Activated naive CD8-positive, alpha-beta T cell (primary cell): ENCODE results near the gene CLCN2.

Experiments used
- H3K27ac Mint-ChIP-seq: one replicate; pipeline ENCODE4 v1.8.0; 2021; ENCODE audit warnings: mixed read lengths
- H3K27me3 Mint-ChIP-seq: one replicate; pipeline ENCODE4 v1.8.0; 2021; ENCODE audit warnings: mixed read lengths
- H3K36me3 Mint-ChIP-seq: one replicate; pipeline ENCODE4 v1.8.0; 2021; ENCODE audit warnings: mixed read lengths
- H3K4me1 Mint-ChIP-seq: one replicate; pipeline ENCODE4 v1.8.0; 2021; ENCODE audit warnings: low read depth, mixed read lengths
- H3K4me3 Mint-ChIP-seq: one replicate; pipeline ENCODE4 v1.8.0; 2021; ENCODE audit warnings: mild to moderate bottlenecking, mixed read lengths
- H3K9me3 Mint-ChIP-seq: one replicate; pipeline ENCODE4 v1.8.0; 2021; ENCODE audit warnings: low read depth, mixed read lengths

The CLCN2 gene

GRCh38 chr3:184384856-184385422 is 23.5 kb upstream of the CLCN2 start:
- H3K9me3 Mint-ChIP-seq = no peaks in the 10 kb centered on the region
- H3K36me3 Mint-ChIP-seq = no peaks in the 10 kb centered on the region
- no peak overlapping the region for H3K27ac Mint-ChIP-seq
- H3K4me1 Mint-ChIP-seq = peaks cover 2% of the 10 kb centered on the region
- H3K27me3 Mint-ChIP-seq = peaks cover 11% of the 10 kb centered on the region
- H3K4me3 Mint-ChIP-seq = no peak overlapping the region

GRCh38 chr3:184384342-184384741 is 22.9 kb upstream of the CLCN2 start:
- H3K27ac Mint-ChIP-seq = no peak overlapping the region
- no peaks in the 10 kb centered on the region for H3K9me3 Mint-ChIP-seq
- H3K36me3 Mint-ChIP-seq = no peaks in the 10 kb centered on the region
- H3K27me3 Mint-ChIP-seq = peaks cover 12% of the 10 kb centered on the region
- peaks cover 2% of the 10 kb centered on the region for H3K4me1 Mint-ChIP-seq
- no peak overlapping the region for H3K4me3 Mint-ChIP-seq

- Mint-ChIP-seq H3K36me3 (no peaks in the 10 kb centered on the region), H3K27me3 (peaks cover 19% of the 10 kb centered on the region), H3K4me1 (peaks cover 5% of the 10 kb centered on the region), H3K27ac (no peak overlapping the region), H3K9me3 (no peaks in the 10 kb centered on the region), H3K4me3 (no peak overlapping the region)
Measured at GRCh38 chr3:184383033-184383740, 21.8 kb upstream of the CLCN2 start.

- no peaks in the 10 kb centered on the region for H3K9me3 Mint-ChIP-seq
- H3K4me1 Mint-ChIP-seq = peaks cover 5% of the 10 kb centered on the region
- peaks cover 19% of the 10 kb centered on the region for H3K27me3 Mint-ChIP-seq
- H3K4me3 Mint-ChIP-seq = no peak overlapping the region
- H3K27ac Mint-ChIP-seq = no peak overlapping the region
- H3K36me3 Mint-ChIP-seq = no peaks in the 10 kb centered on the region
Measured at GRCh38 chr3:184382326-184383032, 21.1 kb upstream of the CLCN2 start.

- H3K4me3 Mint-ChIP-seq = peak overlapping the region; percentile 82
- peaks cover 19% of the 10 kb centered on the region for H3K27me3 Mint-ChIP-seq
Measured at GRCh38 chr3:184381261-184382224, 20.1 kb upstream of the CLCN2 start.

GRCh38 chr3:184380627-184381260 is 19.3 kb upstream of the CLCN2 start:
- no peak overlapping the region for H3K27ac Mint-ChIP-seq
- H3K4me3 Mint-ChIP-seq = peak overlapping the region; percentile 82
- no peaks in the 10 kb centered on the region for H3K9me3 Mint-ChIP-seq
- peaks cover 19% of the 10 kb centered on the region for H3K27me3 Mint-ChIP-seq
- H3K36me3 Mint-ChIP-seq = no peaks in the 10 kb centered on the region
- peaks cover 5% of the 10 kb centered on the region for H3K4me1 Mint-ChIP-seq

More at GRCh38 chr3:184381261-184382224, 20.1 kb upstream of the CLCN2 start:
- Mint-ChIP-seq H3K27ac (no peak overlapping the region), H3K4me1 (peaks cover 5% of the 10 kb centered on the region), H3K9me3 (no peaks in the 10 kb centered on the region), H3K36me3 (no peaks in the 10 kb centered on the region)

GRCh38 chr3:184380185-184380626 is 18.8 kb upstream of the CLCN2 start:
- no peaks in the 10 kb centered on the region for H3K36me3 Mint-ChIP-seq
- no peak overlapping the region for H3K4me3 Mint-ChIP-seq
- peaks cover 5% of the 10 kb centered on the region for H3K4me1 Mint-ChIP-seq
- H3K27ac Mint-ChIP-seq = no peak overlapping the region
- peaks cover 17% of the 10 kb centered on the region for H3K27me3 Mint-ChIP-seq
- no peaks in the 10 kb centered on the region for H3K9me3 Mint-ChIP-seq

- Mint-ChIP-seq H3K4me3 (peak within 1 kb of the TSS; percentile 82), H3K9me3 (no peaks in the 10 kb centered on the region), H3K27ac (no peak within 1 kb of the TSS), H3K27me3 (peaks cover 15% of the 10 kb centered on the region), H3K4me1 (peaks cover 5% of the 10 kb centered on the region), H3K36me3 (no peaks in the 10 kb centered on the region)
Measured at GRCh38 chr3:184379358-184380184, 18.2 kb upstream of the CLCN2 start, which contains the start of gene CHRD. TSS of gene CHRD (plus strand) at chr3:184380054. CDS start at chr3:184380319, 265 bp downstream.

GRCh38 chr3:184378651-184379357 is 17.4 kb upstream of the CLCN2 start:
- no peaks in the 10 kb centered on the region for H3K36me3 Mint-ChIP-seq
- peaks cover 10% of the 10 kb centered on the region for H3K27me3 Mint-ChIP-seq
- peaks cover 5% of the 10 kb centered on the region for H3K4me1 Mint-ChIP-seq
- H3K4me3 Mint-ChIP-seq = peak overlapping the region; percentile 80
- H3K27ac Mint-ChIP-seq = no peak overlapping the region
- no peaks in the 10 kb centered on the region for H3K9me3 Mint-ChIP-seq

- H3K27me3 Mint-ChIP-seq = peaks cover 10% of the 10 kb centered on the region
- no peak within 1 kb of the TSS for H3K27ac Mint-ChIP-seq
- H3K9me3 Mint-ChIP-seq = no peaks in the 10 kb centered on the region
- peak within 1 kb of the TSS; percentile 80 for H3K4me3 Mint-ChIP-seq
- H3K36me3 Mint-ChIP-seq = no peaks in the 10 kb centered on the region
- H3K4me1 Mint-ChIP-seq = peaks cover 5% of the 10 kb centered on the region
Measured at GRCh38 chr3:184377882-184378445, 16.6 kb upstream of the CLCN2 start, which contains the start of gene THPO. TSS of gene THPO (minus strand) at chr3:184378207. CDS start at chr3:184376259, 1,948 bp downstream.

GRCh38 chr3:184377374-184377773 is 16.0 kb upstream of the CLCN2 start:
- H3K9me3 Mint-ChIP-seq = no peaks in the 10 kb centered on the region
- no peaks in the 10 kb centered on the region for H3K36me3 Mint-ChIP-seq
- peaks cover 5% of the 10 kb centered on the region for H3K4me1 Mint-ChIP-seq
- H3K4me3 Mint-ChIP-seq = no peak overlapping the region
- H3K27me3 Mint-ChIP-seq = peaks cover 10% of the 10 kb centered on the region
- no peak overlapping the region for H3K27ac Mint-ChIP-seq

GRCh38 chr3:184375747-184376461 is 14.5 kb upstream of the CLCN2 start:
- Mint-ChIP-seq H3K36me3 (no peaks in the 10 kb centered on the region), H3K27ac (no peak overlapping the region), H3K4me3 (no peak overlapping the region), H3K27me3 (peaks cover 8% of the 10 kb centered on the region), H3K9me3 (no peaks in the 10 kb centered on the region), H3K4me1 (peaks cover 8% of the 10 kb centered on the region)
